ENCODE measurements around the gene OR52H1.

The OR52H1 gene

GRCh38 chr11:5531053-5531831 lies 17.1 kb downstream of the OR52H1 start:
- DNase-seq: no peak

GRCh38 chr11:5528495-5528894 lies 19.8 kb downstream of the OR52H1 start:
- no peak for DNase-seq

GRCh38 chr11:5527716-5528115 lies 20.6 kb downstream of the OR52H1 start:
- no peak for DNase-seq

GRCh38 chr11:5524756-5525155 lies 23.6 kb downstream of the OR52H1 start:
- no peak for DNase-seq

- DNase-seq: no peak
These were observed 26.0 kb downstream of the OR52H1 start for GRCh38 chr11:5522308-5522707.

GRCh38 chr11:5521540-5521939 lies 26.8 kb downstream of the OR52H1 start:
- no peak for DNase-seq

GRCh38 chr11:5516599-5516998 lies 31.7 kb downstream of the OR52H1 start, which contains the start of gene UBQLNL:
Gene UBQLNL, minus strand, starts transcription at chr11:5516699. Its CDS starts 258 bp downstream, at chr11:5516441.
- no peak for DNase-seq

- DNase-seq: no peak
These were observed 33.5 kb downstream of the OR52H1 start for GRCh38 chr11:5514841-5515240.

- no peak for DNase-seq
These were observed 38.5 kb downstream of the OR52H1 start, which contains the start of gene UBQLN3 for GRCh38 chr11:5509803-5510202. Gene UBQLN3, minus strand, starts transcription at chr11:5509957. Its CDS starts 399 bp downstream, at chr11:5509558.

GRCh38 chr11:5508605-5509004 lies 39.7 kb downstream of the OR52H1 start:
- DNase-seq: no peak

GRCh38 chr11:5507933-5508305 lies 40.4 kb downstream of the OR52H1 start:
- DNase-seq: no peak

GRCh38 chr11:5507177-5507932 lies 41.0 kb downstream of the OR52H1 start:
- no peak for DNase-seq

- no peak for DNase-seq
These were observed 42.8 kb downstream of the OR52H1 start for GRCh38 chr11:5505363-5506048.

- no peak for DNase-seq
These were observed 43.9 kb downstream of the OR52H1 start for GRCh38 chr11:5504403-5504921.

GRCh38 chr11:5500393-5500801 lies 47.9 kb downstream of the OR52H1 start:
- DNase-seq: no peak

- DNase-seq: no peak
These were observed 48.7 kb downstream of the OR52H1 start for GRCh38 chr11:5499671-5500070.

All from CD4-positive, alpha-beta T cell treated with Interferon alpha-2 for 1 hour (primary cell).